Measurements from ENCODE around the gene ATP13A3. TPM values are rescaled to one million over a fixed set of nuclear protein-coding genes. Genes with fewer than 3 reads are reported as not detected.

ATP13A3 gene
- total and polyA plus RNA-seq, 11 donors, result 26.6 to 237 (median 105) TPM

- peaks cover 0 to 48% (median 19%) of the 10 kb centered on the region in 12 donors for H3K4me1 ChIP-seq
- H3K9me3 ChIP-seq, result no peaks in the 10 kb centered on the region
- peak overlapping the region in 3 of 12 donors; percentile 4 to 12 (median 6) for H3K4me3 ChIP-seq
- ATAC-seq (no peak), DNase-seq (no peak)
- intact Hi-C loops (cut with DNase I), result no loop called here
- TF ChIP-seq POLR2A (IDR thresholded peaks at IDR 0.05), result no peak
- TF ChIP-seq CTCF (IDR thresholded peaks at IDR 0.05), result no peak
- H3K36me3 ChIP-seq, result peaks cover 0 to 12% (median 4%) of the 10 kb centered on the region in 9 donors
- H3K27ac ChIP-seq, result peak overlapping the region in 1 of 12 donors; percentile 0
- no peaks in the 10 kb centered on the region for H3K27me3 ChIP-seq
- 69 to 72% (median 70%) methylated on average over 5 of the region's 5 CpGs for WGBS, 4 donors
Measured at GRCh38 chr3:194465920-194466570, 20.8 kb downstream of the ATP13A3 start.

- Histone ChIP-seq H3K27me3 (no peaks in the 10 kb centered on the region), H3K4me3 (no peak overlapping the region), H3K9me3 (no peaks in the 10 kb centered on the region), H3K36me3 (peaks cover 0 to 20% (median 11%) of the 10 kb centered on the region in 9 donors), H3K27ac (no peak overlapping the region), H3K4me1 (peaks cover 0 to 40% (median 11%) of the 10 kb centered on the region in 12 donors)
- DNase-seq (no peak), ATAC-seq (no peak)
- TF ChIP-seq CTCF (IDR thresholded peaks at IDR 0.05) (no peak), POLR2A (IDR thresholded peaks at IDR 0.05) (no peak)
- intact Hi-C loops (cut with DNase I), result no loop called here
- 93 to 95% (median 95%) methylated on average over 7 of the region's 7 CpGs for WGBS, 4 donors
Measured at GRCh38 chr3:194465246-194465645, 21.6 kb downstream of the ATP13A3 start.

- TF ChIP-seq CTCF (IDR thresholded peaks at IDR 0.05), result no peak
- TF ChIP-seq POLR2A (IDR thresholded peaks at IDR 0.05), result no peak
- DNase-seq, result no peak
- peaks cover 0 to 25% (median 17%) of the 10 kb centered on the region in 9 donors for H3K36me3 ChIP-seq
- no peak overlapping the region for H3K4me3 ChIP-seq
- no peaks in the 10 kb centered on the region for H3K9me3 ChIP-seq
- intact Hi-C loops (cut with DNase I), result no loop called here
- no peak for ATAC-seq
- WGBS, 4 donors, result 95 to 100% (median 98%) methylated on average over 1 of the region's 1 CpG
- H3K27me3 ChIP-seq, result no peaks in the 10 kb centered on the region
- no peak overlapping the region for H3K27ac ChIP-seq
- peaks cover 0 to 37% (median 7%) of the 10 kb centered on the region in 12 donors for H3K4me1 ChIP-seq
Measured at GRCh38 chr3:194464692-194465091, 22.1 kb downstream of the ATP13A3 start.

GRCh38 chr3:194462936-194463335 is 23.9 kb downstream of the ATP13A3 start:
- whole genome bisulfite sequencing, 4 donors, result 82 to 89% (median 86%) methylated on average over 2 of the region's 2 CpGs
- Histone ChIP-seq H3K4me1 (peaks cover 0 to 28% (median 4%) of the 10 kb centered on the region in 12 donors), H3K4me3 (no peak overlapping the region), H3K27me3 (no peaks in the 10 kb centered on the region), H3K9me3 (no peaks in the 10 kb centered on the region), H3K27ac (no peak overlapping the region), H3K36me3 (peaks cover 0 to 43% (median 34%) of the 10 kb centered on the region in 9 donors)
- TF ChIP-seq POLR2A (IDR thresholded peaks at IDR 0.05) (no peak), CTCF (IDR thresholded peaks at IDR 0.05) (no peak)
- DNase-seq, result no peak
- ATAC-seq, result no peak
- intact Hi-C loops (cut with DNase I), result no loop called here

All from heart left ventricle (tissue), 16 donors.